HEK293 (cell line): ENCODE measurements around the gene LPIN2.

Experiments
- BCL11A ChIP-seq: fragments of 450-650 bp; formaldehyde crosslinking; IDR thresholded peaks from 2 replicates; pipeline ENCODE4 v1.5.1; 2016; ENCODE audit warnings: low read depth, missing biosample characterization, missing genetic modification characterization
- SP2 ChIP-seq: fragments of 450-650 bp; formaldehyde crosslinking; IDR thresholded peaks from 2 replicates; pipeline ENCODE4 v1.5.1; 2016; ENCODE audit warnings: missing biosample characterization, missing genetic modification characterization
- TRIM28 ChIP-seq: IDR thresholded peaks from 2 replicates; pipeline ENCODE4 v1.6.1; 2011; ENCODE audit warnings: low read length, control low read depth, borderline replicate concordance
- ZNF324 ChIP-seq: fragments of 450-650 bp; formaldehyde crosslinking; IDR thresholded peaks from 2 replicates; pipeline ENCODE4 v1.5.1; 2016; ENCODE audit warnings: missing biosample characterization, missing genetic modification characterization
- ZNF658 ChIP-seq: fragments of 450-650 bp; formaldehyde crosslinking; IDR thresholded peaks from 2 replicates; pipeline ENCODE4; 2016; ENCODE audit warnings: missing biosample characterization, missing genetic modification characterization
- ZNF670 ChIP-seq: fragments of 450-650 bp; formaldehyde crosslinking; IDR thresholded peaks from 2 replicates; pipeline ENCODE4 v1.5.1; 2016; ENCODE audit warnings: missing biosample characterization, missing genetic modification characterization, low read depth
- ZNF830 ChIP-seq: fragments of 450-650 bp; IDR thresholded peaks from 2 replicates; pipeline ENCODE4 v1.5.0; 2018; ENCODE audit warnings: missing biosample characterization, missing genetic modification characterization, low read depth, mild to moderate bottlenecking, moderate library complexity
- TF ChIP-seq, protein P1 (sequence below): fragments of 450-650 bp; formaldehyde crosslinking; IDR thresholded peaks from 2 replicates; pipeline ENCODE4 v1.5.1; 2016; ENCODE audit warnings: missing biosample characterization, missing genetic modification characterization
- TF ChIP-seq, protein P2 (sequence below): fragments of 450-650 bp; formaldehyde crosslinking; IDR thresholded peaks from 2 replicates; pipeline ENCODE4 v1.5.1; 2016; ENCODE audit warnings: missing biosample characterization, missing genetic modification characterization
- TF ChIP-seq, protein P3 (sequence below): fragments of 450-650 bp; IDR thresholded peaks from 2 replicates; pipeline ENCODE4 v1.5.1; 2018; ENCODE audit warnings: missing biosample characterization, mild to moderate bottlenecking, missing genetic modification characterization

DNA sequence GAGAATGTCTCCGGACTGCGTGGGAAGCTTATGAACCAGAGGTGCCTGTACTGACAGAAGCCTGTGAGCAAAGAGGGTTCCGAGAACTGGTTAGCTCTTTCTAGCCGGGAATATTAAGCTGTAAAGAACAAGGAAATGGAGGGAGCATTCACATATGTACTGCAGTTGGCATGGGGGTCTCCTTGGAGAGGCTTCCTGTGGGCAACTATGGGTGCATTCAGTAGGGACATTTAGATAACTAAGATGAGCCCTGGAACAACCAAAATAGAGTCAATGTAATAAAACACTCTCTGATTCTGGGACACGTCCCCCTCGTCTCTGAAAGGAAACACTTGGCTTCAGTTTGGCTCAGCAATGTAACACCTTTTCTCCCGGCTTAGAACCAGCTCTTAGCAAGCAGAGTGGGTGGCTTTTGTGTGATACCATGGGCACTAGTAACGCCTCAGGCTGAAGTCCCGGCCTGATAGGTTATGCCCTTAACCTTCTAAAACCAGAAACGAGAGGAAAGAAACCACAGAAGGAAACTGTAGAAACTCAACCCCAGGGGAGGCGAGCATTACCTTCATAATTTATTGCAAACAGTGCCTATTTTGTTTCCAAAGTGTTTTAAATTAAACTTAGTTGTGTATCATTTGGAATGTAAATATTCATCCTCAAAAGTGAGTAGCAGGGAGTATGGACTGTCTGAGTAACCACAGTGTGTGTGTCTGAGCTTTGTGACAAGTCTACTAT lies 48.8 kb upstream of the LPIN2 start:
- no peak for TF ChIP-seq ZNF830 (tag by site-specific recombination)
- TF ChIP-seq, protein P1, sequence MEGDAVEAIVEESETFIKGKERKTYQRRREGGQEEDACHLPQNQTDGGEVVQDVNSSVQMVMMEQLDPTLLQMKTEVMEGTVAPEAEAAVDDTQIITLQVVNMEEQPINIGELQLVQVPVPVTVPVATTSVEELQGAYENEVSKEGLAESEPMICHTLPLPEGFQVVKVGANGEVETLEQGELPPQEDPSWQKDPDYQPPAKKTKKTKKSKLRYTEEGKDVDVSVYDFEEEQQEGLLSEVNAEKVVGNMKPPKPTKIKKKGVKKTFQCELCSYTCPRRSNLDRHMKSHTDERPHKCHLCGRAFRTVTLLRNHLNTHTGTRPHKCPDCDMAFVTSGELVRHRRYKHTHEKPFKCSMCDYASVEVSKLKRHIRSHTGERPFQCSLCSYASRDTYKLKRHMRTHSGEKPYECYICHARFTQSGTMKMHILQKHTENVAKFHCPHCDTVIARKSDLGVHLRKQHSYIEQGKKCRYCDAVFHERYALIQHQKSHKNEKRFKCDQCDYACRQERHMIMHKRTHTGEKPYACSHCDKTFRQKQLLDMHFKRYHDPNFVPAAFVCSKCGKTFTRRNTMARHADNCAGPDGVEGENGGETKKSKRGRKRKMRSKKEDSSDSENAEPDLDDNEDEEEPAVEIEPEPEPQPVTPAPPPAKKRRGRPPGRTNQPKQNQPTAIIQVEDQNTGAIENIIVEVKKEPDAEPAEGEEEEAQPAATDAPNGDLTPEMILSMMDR (tag by site-specific recombination) = no peak
- TF ChIP-seq, protein P2, sequence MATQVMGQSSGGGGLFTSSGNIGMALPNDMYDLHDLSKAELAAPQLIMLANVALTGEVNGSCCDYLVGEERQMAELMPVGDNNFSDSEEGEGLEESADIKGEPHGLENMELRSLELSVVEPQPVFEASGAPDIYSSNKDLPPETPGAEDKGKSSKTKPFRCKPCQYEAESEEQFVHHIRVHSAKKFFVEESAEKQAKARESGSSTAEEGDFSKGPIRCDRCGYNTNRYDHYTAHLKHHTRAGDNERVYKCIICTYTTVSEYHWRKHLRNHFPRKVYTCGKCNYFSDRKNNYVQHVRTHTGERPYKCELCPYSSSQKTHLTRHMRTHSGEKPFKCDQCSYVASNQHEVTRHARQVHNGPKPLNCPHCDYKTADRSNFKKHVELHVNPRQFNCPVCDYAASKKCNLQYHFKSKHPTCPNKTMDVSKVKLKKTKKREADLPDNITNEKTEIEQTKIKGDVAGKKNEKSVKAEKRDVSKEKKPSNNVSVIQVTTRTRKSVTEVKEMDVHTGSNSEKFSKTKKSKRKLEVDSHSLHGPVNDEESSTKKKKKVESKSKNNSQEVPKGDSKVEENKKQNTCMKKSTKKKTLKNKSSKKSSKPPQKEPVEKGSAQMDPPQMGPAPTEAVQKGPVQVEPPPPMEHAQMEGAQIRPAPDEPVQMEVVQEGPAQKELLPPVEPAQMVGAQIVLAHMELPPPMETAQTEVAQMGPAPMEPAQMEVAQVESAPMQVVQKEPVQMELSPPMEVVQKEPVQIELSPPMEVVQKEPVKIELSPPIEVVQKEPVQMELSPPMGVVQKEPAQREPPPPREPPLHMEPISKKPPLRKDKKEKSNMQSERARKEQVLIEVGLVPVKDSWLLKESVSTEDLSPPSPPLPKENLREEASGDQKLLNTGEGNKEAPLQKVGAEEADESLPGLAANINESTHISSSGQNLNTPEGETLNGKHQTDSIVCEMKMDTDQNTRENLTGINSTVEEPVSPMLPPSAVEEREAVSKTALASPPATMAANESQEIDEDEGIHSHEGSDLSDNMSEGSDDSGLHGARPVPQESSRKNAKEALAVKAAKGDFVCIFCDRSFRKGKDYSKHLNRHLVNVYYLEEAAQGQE (tag by site-specific recombination) = no peak
- TF ChIP-seq, protein P3, sequence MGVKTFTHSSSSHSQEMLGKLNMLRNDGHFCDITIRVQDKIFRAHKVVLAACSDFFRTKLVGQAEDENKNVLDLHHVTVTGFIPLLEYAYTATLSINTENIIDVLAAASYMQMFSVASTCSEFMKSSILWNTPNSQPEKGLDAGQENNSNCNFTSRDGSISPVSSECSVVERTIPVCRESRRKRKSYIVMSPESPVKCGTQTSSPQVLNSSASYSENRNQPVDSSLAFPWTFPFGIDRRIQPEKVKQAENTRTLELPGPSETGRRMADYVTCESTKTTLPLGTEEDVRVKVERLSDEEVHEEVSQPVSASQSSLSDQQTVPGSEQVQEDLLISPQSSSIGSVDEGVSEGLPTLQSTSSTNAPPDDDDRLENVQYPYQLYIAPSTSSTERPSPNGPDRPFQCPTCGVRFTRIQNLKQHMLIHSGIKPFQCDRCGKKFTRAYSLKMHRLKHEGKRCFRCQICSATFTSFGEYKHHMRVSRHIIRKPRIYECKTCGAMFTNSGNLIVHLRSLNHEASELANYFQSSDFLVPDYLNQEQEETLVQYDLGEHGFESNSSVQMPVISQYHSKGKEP (tag by site-specific recombination) = no peak
- no peak for TF ChIP-seq ZNF658 (tag by site-specific recombination)
- no peak for TF ChIP-seq SP2 (tag by site-specific recombination)
- no peak for TF ChIP-seq TRIM28
- no peak for TF ChIP-seq ZNF670 (tag by site-specific recombination)
- no peak for TF ChIP-seq ZNF324 (tag by site-specific recombination)
- TF ChIP-seq BCL11A (tag by site-specific recombination) = no peak
